Measurements from ENCODE around the gene MRGPRG. TPM values are rescaled to one million over a fixed set of nuclear protein-coding genes. Genes with fewer than 3 reads are reported as not detected.

Gene MRGPRG
- polyA plus RNA-seq, 1 donor (not counting 4 experiments of a cell fraction or from before 2014, with no cell fraction given) = not detected

DNA sequence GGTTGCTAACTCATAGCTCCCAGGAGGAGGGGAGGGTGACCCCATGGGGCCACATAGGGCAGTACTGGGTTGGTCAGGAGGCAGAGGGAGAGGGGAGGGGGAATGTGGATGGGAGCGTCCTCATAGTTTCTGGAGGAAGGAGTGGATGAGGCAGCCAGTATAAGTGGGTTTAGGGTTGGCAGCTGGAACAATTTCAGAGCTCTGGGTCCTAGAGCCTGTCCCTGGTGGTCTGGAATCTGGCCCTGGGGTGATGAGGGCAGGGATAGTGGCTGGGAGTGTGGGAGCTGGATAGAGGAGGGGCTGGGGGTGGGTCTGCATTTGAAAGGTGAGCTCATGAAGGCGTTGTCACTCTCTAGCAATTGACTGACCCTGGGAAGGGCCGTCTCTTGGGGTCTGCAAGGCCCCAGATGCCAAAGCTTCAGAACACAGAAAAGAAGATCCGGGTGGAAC lies 5.3 kb upstream of the MRGPRG start:
- Histone ChIP-seq H3K27me3 (ENCODE audit: control insufficient read depth, extremely low read depth, insufficient read depth, low read length) (peaks cover 50% of the 10 kb centered on the region), H3K4me3 (ENCODE audit: control insufficient read depth in 2 of 3, extremely low read depth in 1 of 3, insufficient read depth in 2 of 3, low read depth in 1 of 3, low read length in 3 of 3) (no peak overlapping the region), H2AFZ (ENCODE audit: control insufficient read depth, low read length) (no peak overlapping the region), H3K9me1 (ENCODE audit: control insufficient read depth, extremely low read depth, insufficient read depth, low read length) (no peaks in the 10 kb centered on the region), H4K20me1 (ENCODE audit: control insufficient read depth, extremely low read depth, insufficient read depth, low read length) (peaks cover 3% of the 10 kb centered on the region), H3K9me3 (ENCODE audit: control insufficient read depth, low read depth, low read length) (no peaks in the 10 kb centered on the region), H3K27ac (ENCODE audit: control insufficient read depth, insufficient read depth, low read length) (no peak overlapping the region), H3K4me1 (ENCODE audit: control insufficient read depth, extremely low read depth, insufficient read depth, low read length) (no peaks in the 10 kb centered on the region), H3K79me2 (ENCODE audit: control insufficient read depth, insufficient read depth, low read length) (no peaks in the 10 kb centered on the region), H3K9ac (ENCODE audit: control insufficient read depth, extremely low read depth, insufficient read depth, low read length) (no peak overlapping the region), H3K36me3 (ENCODE audit: control insufficient read depth in 2 of 2, extremely low read depth in 1 of 2, insufficient read depth in 2 of 2, low read length in 2 of 2) (no peaks in the 10 kb centered on the region), H3K4me2 (ENCODE audit: control insufficient read depth, extremely low read depth, insufficient read depth, low read depth, low read length) (no peak overlapping the region)
- TF ChIP-seq EZH2 (IDR thresholded peaks at IDR 0.05; ENCODE audit: low read length) = no peak
- TF ChIP-seq, protein P1, sequence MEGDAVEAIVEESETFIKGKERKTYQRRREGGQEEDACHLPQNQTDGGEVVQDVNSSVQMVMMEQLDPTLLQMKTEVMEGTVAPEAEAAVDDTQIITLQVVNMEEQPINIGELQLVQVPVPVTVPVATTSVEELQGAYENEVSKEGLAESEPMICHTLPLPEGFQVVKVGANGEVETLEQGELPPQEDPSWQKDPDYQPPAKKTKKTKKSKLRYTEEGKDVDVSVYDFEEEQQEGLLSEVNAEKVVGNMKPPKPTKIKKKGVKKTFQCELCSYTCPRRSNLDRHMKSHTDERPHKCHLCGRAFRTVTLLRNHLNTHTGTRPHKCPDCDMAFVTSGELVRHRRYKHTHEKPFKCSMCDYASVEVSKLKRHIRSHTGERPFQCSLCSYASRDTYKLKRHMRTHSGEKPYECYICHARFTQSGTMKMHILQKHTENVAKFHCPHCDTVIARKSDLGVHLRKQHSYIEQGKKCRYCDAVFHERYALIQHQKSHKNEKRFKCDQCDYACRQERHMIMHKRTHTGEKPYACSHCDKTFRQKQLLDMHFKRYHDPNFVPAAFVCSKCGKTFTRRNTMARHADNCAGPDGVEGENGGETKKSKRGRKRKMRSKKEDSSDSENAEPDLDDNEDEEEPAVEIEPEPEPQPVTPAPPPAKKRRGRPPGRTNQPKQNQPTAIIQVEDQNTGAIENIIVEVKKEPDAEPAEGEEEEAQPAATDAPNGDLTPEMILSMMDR (optimal IDR thresholded peaks at IDR 0.05 in 1 of 3, IDR thresholded peaks at IDR 0.05 in 1 of 3, conservative IDR thresholded peaks at IDR 0.05 in 1 of 3; ENCODE audit: extremely low read depth in 1 of 3, insufficient read depth in 2 of 3, low read length in 3 of 3) = no peak
- no peak for DNase-seq (ENCODE audit: low read depth, low spot score)
- no peak for FAIRE-seq
- dilution Hi-C loops (cut with MboI; ENCODE audit: extremely low pct_ligation_motif_present, low sequenced_read_pairs) = no loop called here

DNA sequence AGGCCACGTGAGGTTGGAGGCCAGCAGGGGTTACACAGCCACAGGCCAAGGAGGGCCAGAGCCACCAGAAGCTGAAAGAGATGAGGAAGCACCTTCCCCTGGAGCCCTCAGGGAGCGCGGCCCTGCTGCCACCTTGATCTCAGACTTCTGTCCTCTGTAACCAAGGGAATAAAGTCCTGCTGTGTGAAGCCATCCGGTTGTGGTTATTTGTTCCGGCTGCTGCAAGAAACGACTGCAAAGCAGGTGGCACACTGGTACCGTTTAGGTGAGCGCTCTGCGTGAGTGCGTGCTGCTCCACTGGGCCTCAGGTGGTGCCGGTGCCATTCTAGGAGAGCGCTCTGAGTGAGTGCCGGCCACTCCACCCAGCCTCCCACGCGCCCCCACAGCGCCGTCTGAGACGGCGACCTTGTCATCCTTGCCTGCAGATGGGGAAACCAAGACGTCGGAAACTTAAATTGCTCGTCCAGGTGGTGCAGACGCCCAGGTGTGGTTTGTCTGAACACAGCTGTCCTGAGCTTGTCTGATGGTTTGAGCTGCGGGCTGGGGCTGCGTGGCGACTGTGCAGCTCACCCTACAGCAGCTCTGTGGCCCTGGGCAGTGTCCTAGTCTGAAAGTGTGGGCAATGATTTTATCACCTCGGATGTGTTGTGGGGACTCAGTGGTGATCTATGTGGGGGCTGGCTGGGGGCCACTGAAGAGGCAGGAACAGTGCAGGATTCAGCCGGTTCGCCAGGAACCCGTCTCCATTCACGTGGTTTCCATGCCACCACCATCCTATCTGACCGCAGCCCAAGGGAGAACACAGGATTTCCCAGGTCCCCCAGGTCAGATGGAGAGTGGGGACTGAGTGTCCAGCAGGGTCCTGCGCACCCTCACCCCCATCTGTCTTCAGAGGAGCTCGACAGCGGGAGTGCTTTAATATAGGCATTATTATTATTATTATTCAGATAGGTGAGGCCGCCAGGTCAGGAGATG lies 4.6 kb upstream of the MRGPRG start:
- Histone ChIP-seq H3K36me3 (ENCODE audit: control insufficient read depth in 2 of 2, extremely low read depth in 1 of 2, insufficient read depth in 2 of 2, low read length in 2 of 2) (no peaks in the 10 kb centered on the region), H3K79me2 (ENCODE audit: control insufficient read depth, insufficient read depth, low read length) (no peaks in the 10 kb centered on the region), H3K27me3 (ENCODE audit: control insufficient read depth, extremely low read depth, insufficient read depth, low read length) (peaks cover 52% of the 10 kb centered on the region), H3K4me3 (ENCODE audit: control insufficient read depth in 2 of 3, extremely low read depth in 1 of 3, insufficient read depth in 2 of 3, low read depth in 1 of 3, low read length in 3 of 3) (no peak overlapping the region), H4K20me1 (ENCODE audit: control insufficient read depth, extremely low read depth, insufficient read depth, low read length) (peaks cover 3% of the 10 kb centered on the region), H3K4me1 (ENCODE audit: control insufficient read depth, extremely low read depth, insufficient read depth, low read length) (no peaks in the 10 kb centered on the region), H3K9ac (ENCODE audit: control insufficient read depth, extremely low read depth, insufficient read depth, low read length) (no peak overlapping the region), H3K4me2 (ENCODE audit: control insufficient read depth, extremely low read depth, insufficient read depth, low read depth, low read length) (no peak overlapping the region), H3K9me1 (ENCODE audit: control insufficient read depth, extremely low read depth, insufficient read depth, low read length) (no peaks in the 10 kb centered on the region), H3K27ac (ENCODE audit: control insufficient read depth, insufficient read depth, low read length) (no peak overlapping the region), H2AFZ (ENCODE audit: control insufficient read depth, low read length) (no peak overlapping the region), H3K9me3 (ENCODE audit: control insufficient read depth, low read depth, low read length) (no peaks in the 10 kb centered on the region)
- dilution Hi-C loops (cut with MboI; ENCODE audit: extremely low pct_ligation_motif_present, low sequenced_read_pairs) = no loop called here
- no peak for FAIRE-seq
- no peak for DNase-seq (ENCODE audit: low read depth, low spot score)
- no peak for TF ChIP-seq EZH2 (IDR thresholded peaks at IDR 0.05; ENCODE audit: low read length)
- TF ChIP-seq, protein P1 (optimal IDR thresholded peaks at IDR 0.05 in 1 of 3, IDR thresholded peaks at IDR 0.05 in 1 of 3, conservative IDR thresholded peaks at IDR 0.05 in 1 of 3; ENCODE audit: extremely low read depth in 1 of 3, insufficient read depth in 2 of 3, low read length in 3 of 3) = no peak

Data from keratinocyte (primary cell).